ENCODE measurements around the gene SAA1.

- no peak for TF ChIP-seq CTCF (IDR thresholded peaks at IDR 0.05)
- no peak for TF ChIP-seq POLR2A (IDR thresholded peaks at IDR 0.05)
These were observed 32.2 kb upstream of the SAA1 start for GRCh38 chr11:18233912-18234311.
